HG03025 (cell line): ENCODE data around the gene TIMM8A.

Experiments
- ATAC-seq: cut with Tn5 transposase; IDR thresholded peaks from one replicate; pipeline ENCODE4 v1.9.1; 2021; ENCODE audit warnings: mild to moderate bottlenecking, moderate library complexity; ENCODE audit not compliant: unreplicated experiment, low FRiP score

TIMM8A gene

GRCh38 chrX:101348452-101349192 is at the start of gene TIMM8A:
TIMM8A (minus strand) TSS chrX:101348742; CDS start chrX:101348664, 78 bp downstream.
- ATAC-seq: peak; percentile 97

- no peak for ATAC-seq
Observed at GRCh38 chrX:101397779-101398178, 49.2 kb upstream of the TIMM8A start.

- ATAC-seq: no peak
Observed at GRCh38 chrX:101395789-101396188, 47.2 kb upstream of the TIMM8A start.

GRCh38 chrX:101394372-101394771 is 45.8 kb upstream of the TIMM8A start:
- ATAC-seq: no peak

GRCh38 chrX:101393530-101394305 is 45.2 kb upstream of the TIMM8A start:
- no peak for ATAC-seq

- ATAC-seq: no peak
Observed at GRCh38 chrX:101391831-101392230, 43.3 kb upstream of the TIMM8A start.

- ATAC-seq: peak; percentile 68
Observed at GRCh38 chrX:101390664-101391525, 42.4 kb upstream of the TIMM8A start, which contains the start of gene RPL36A. RPL36A (plus strand) TSS chrX:101391011; CDS start chrX:101391044, 33 bp downstream.

- no peak for ATAC-seq
Observed at GRCh38 chrX:101388604-101389003, 40.1 kb upstream of the TIMM8A start.

GRCh38 chrX:101386542-101386885 is 38.0 kb upstream of the TIMM8A start:
- ATAC-seq: no peak

GRCh38 chrX:101385795-101386541 is 37.4 kb upstream of the TIMM8A start, which contains the start of gene BTK:
BTK (minus strand) TSS chrX:101386191; CDS start chrX:101375284, 10,907 bp downstream.
- ATAC-seq: peak; percentile 71

- no peak for ATAC-seq
Observed at GRCh38 chrX:101385026-101385684, 36.6 kb upstream of the TIMM8A start.

GRCh38 chrX:101383679-101384205 is 35.2 kb upstream of the TIMM8A start:
- peak; percentile 66 for ATAC-seq

GRCh38 chrX:101377547-101377946 is 29.0 kb upstream of the TIMM8A start:
- peak; percentile 57 for ATAC-seq

- ATAC-seq: peak; percentile 66
Observed at GRCh38 chrX:101370888-101371504, 22.5 kb upstream of the TIMM8A start.

GRCh38 chrX:101369687-101370086 is 21.1 kb upstream of the TIMM8A start:
- no peak for ATAC-seq

- ATAC-seq: no peak
Observed at GRCh38 chrX:101368800-101369199, 20.3 kb upstream of the TIMM8A start.

- ATAC-seq: no peak
Observed at GRCh38 chrX:101365301-101365795, 16.8 kb upstream of the TIMM8A start.

GRCh38 chrX:101362757-101363156 is 14.2 kb upstream of the TIMM8A start:
- no peak for ATAC-seq

- no peak for ATAC-seq
Observed at GRCh38 chrX:101362116-101362515, 13.6 kb upstream of the TIMM8A start.
